ENCODE data around the gene ISCU.
A peak's percentile ranks its signal among the peaks of the same experiment; 100 is the strongest.
"Not testable (repeated sequence)": the region's sequence is repeated elsewhere in the genome, so short reads cannot be mapped to it uniquely, and the experiment has no call there.

Gene ISCU

DNA sequence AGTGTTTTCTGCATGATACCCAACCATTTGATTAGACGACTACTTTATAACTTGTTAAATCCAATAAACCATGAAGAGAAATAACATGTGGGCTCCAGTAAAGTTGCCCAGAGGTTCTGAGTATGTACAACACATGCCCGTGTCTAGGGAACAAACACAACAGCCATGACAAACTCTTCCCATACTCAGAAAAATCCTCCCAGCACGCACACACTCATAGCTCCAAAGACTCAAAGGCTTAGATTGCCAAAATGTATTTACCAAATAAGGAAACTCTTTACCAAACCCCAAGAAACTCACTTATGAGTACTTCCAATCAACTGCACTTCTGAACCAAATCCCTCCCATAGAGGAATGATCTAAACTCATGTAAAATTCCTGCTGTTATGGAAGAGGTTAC lies 18.7 kb upstream of the ISCU start:
- no peak for DNase-seq (ENCODE audit: low spot score)

DNA sequence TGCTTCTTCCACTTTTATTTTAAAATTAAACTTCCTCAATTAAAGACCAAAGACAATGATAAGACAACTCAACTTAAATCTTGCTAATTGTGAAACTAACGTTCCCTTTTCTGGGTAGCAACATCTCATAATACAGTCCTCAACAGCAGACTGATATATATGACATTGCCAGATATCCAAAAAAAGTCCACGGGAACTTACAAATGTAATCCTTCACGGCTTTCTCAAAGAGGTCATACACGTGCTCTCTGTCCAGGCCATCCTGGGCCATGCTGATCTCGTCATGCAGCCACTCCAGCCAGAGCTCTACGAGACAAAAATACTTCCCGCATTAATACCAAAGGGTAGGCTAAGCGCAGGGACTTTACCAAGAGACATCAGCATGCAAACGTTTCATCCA lies 14.7 kb upstream of the ISCU start:
- DNase-seq (ENCODE audit: low spot score) = no peak

- no peak for DNase-seq (ENCODE audit: low spot score)
These were observed 13.4 kb upstream of the ISCU start for GRCh38 chr12:108548954-108549521.

GRCh38 chr12:108551535-108551934 lies 10.9 kb upstream of the ISCU start:
- no peak for DNase-seq (ENCODE audit: low spot score)

DNA sequence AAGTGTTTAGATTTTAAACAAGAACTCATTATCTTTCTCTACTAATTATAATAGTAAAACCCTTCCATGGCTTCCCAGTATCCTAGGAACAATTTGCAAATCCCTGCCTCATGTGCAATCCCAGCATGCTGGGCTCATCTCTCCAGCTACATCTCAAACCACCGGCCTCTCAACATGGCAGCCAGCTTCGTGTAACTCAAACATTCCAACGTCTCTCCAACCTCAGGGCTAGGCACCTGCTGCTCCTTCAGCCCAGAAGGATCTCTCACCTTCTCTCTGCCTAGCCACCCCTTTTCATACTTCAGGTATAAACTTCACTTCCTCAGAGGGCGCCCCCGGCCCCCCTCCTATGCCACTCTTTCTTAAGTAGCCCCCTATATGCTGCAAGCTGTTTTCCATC lies 8.6 kb upstream of the ISCU start:
- DNase-seq (ENCODE audit: low spot score) = no peak

GRCh38 chr12:108555383-108555782 lies 7.0 kb upstream of the ISCU start:
- DNase-seq (ENCODE audit: low spot score) = not testable (repeated sequence)

GRCh38 chr12:108559007-108559655 lies 3.3 kb upstream of the ISCU start:
- no peak for DNase-seq (ENCODE audit: low spot score)

DNA sequence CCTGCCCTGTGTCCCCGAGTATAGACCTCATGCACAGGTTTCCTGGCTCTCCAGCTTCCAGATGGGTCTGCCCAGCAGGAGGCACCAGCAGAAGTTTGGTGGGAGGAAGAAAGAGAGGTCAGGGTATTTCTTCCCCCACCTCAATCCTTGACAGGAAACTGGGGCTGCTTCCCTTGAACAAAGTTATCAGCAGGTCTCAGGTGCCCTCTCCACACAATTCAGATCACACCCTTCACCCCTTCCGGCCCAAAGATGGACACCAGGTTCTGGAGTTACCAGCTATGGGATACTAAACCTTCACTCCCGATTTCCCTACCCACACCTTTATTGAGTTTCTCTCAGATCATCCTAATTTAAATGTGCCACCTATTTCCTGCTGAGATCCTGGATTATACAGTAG lies 2.6 kb upstream of the ISCU start:
- no peak for DNase-seq (ENCODE audit: low spot score)

- DNase-seq (ENCODE audit: low spot score) = no peak
These were observed 2.1 kb upstream of the ISCU start for GRCh38 chr12:108560321-108560721.

GRCh38 chr12:108560752-108561719 lies 1.4 kb upstream of the ISCU start, which contains the start of gene SART3:
Gene SART3 (minus strand): TSS chr12:108561173. CDS start chr12:108561154, 19 bp downstream.
- DNase-seq (ENCODE audit: low spot score) = peak; percentile 92

GRCh38 chr12:108561852-108562347 lies 496 bp upstream of the ISCU start:
- no peak for DNase-seq (ENCODE audit: low spot score)

DNA sequence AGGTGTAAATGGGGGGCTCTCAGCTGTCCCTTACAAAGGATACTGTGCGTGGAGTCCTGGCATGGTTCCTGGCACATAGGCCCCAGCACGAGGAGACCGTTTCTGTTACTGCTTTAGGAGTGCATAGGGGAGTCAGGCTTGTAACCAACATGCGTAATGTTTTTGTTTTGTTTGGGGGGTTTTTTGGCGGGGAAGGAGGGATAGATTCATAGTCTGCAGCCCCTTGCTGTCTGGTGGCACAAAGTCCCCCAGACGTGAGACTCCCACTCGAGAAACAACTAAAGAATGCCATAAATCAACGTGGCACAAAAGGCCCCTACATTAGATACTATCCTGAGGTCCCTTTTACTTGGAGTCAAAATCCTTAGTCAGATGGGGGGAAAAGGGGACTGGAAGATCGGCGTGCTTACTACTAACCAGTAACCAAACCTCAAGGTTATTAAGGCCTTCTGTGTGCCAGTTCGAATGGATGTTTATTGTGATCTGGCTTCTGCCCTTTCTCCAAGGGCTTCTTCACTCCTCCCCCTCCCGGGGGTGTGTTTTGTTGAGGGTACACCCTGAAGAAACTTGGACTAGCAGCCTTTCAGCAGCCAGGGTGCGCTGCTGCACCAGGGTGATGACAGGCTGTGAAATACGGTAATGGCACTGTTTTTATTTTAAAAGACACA lies 874 bp downstream of the ISCU start:
- peak; percentile 91 for DNase-seq (ENCODE audit: low spot score)

GRCh38 chr12:108563804-108564151 lies 1.4 kb downstream of the ISCU start:
- no peak for DNase-seq (ENCODE audit: low spot score)

DNA sequence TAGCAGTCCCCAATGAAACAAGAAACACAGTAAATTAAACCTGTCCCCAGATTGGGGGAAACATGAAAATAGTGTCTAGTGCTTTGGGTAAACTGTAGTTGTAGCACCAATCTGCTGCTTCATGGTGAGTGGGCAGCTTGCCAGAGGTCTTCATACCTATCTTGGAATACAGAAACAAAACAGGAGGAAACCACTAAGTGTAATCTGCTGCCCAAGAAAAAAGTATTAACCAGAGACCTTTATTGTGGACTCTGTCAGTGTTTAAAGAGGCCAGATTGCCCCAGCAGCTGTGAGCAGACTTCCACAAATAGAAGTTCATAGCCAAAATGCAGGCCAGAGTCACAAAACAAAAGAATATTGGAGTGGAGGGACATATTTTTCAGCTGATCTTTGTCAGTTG lies 2.3 kb downstream of the ISCU start:
- DNase-seq (ENCODE audit: low spot score) = no peak

DNA sequence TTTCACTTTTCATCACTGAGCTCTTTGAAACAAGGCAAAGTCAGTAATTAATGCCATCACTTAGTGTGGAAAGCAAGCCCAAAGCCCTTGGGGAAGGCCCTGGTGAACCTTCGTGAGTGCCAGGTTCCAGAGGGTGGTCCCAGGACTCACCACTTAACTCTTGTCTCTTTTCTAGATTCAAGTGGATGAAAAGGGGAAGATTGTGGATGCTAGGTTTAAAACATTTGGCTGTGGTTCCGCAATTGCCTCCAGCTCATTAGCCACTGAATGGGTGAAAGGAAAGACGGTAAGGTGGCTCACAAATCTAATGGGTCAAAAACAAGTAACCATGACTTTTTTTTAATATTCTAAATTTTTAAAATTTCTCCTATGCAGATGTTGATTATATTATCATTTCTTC lies 2.8 kb downstream of the ISCU start:
- no peak for DNase-seq (ENCODE audit: low spot score)

- no peak for DNase-seq (ENCODE audit: low spot score)
These were observed 3.6 kb downstream of the ISCU start for GRCh38 chr12:108565976-108566375.

GRCh38 chr12:108566452-108566851 lies 4.1 kb downstream of the ISCU start:
- DNase-seq (ENCODE audit: low spot score) = no peak

DNA sequence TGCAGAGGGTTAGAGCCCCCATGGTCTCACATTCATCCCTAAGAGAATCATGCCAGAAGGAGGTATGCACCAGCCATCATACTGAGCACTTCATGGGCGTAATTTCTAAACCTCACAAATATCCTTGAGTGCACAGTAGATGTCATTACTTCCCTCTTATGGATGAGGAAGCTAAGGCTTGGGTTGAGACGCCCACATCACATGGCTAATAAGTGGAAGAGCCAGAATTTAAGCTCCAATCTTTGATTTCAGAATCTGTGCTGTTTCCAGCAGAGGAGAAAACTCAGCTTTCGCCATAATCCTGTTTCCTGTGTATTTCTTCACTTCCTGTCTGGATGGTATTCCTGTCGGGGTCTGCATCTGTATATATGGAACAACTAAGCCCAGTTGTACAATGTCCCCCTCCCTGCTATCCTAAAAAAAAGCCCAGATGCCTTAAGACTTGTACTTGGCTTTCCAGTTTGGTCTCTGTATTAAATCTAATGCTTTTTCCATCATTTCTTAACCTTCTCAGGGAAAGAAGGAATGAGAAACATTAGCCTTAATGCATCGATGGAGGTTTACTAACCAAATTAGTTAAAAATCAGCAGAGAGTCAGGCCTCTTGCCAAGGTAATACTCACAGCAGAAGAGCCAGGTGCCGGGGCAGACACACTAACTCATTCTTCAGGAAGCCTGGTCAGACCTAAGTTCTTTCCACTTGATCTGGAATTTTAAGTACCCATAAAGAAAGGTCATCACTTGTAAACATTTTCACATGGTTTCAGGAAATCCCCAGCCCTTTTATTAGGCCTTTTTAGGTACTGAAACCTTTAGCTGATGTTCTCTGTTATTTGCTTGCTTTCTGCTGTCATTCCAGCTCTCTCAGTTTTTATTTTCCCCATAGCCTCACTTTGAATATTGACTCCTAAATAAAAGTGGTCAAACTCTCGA lies 5.3 kb downstream of the ISCU start:
- peak; percentile 57 for DNase-seq (ENCODE audit: low spot score)

DNA sequence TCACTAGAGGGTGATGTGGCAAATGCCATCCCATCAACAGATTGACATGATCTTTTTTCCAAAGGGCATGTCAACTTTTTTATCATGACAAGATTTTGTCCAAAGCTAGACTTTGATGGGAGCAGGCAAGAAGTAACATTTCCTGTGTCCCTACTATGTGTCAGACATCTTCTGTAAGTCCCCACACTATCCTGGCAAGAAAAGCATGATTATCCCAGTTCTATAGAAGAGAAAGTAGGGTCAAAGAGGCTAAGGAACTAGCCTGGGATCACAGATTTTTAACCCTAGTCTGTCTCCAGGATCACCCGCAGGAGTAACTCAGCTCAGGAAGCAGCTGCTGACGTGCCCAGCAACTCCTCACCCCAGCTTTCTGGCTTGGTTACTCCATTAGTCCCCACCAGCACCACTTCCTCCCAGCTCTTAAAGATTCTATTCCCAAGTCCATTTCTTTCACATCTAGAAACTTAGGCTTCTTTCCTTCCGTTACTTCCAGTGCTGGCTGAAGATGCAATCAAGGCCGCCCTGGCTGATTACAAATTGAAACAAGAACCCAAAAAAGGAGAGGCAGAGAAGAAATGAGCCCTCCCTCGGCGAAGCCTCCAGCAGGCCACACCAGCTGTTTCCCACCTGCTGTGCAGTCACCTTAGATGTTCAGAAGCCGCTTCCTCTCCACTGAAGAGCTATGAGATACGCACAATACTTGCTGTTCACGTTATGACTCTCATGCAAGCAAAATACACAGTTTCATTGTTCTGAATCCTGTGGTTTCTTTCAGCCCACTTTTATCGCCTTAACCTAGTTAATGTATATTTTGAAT lies 6.2 kb downstream of the ISCU start:
- DNase-seq (ENCODE audit: low spot score) = no peak

Measured in Ammon's horn (tissue), 1 donor.